Measurements from ENCODE around the gene SATB2. TPM values are rescaled to one million over a fixed set of nuclear protein-coding genes. Genes with fewer than 3 reads are reported as not detected.

Gene SATB2
- total RNA-seq, 1 experiment from 2014 or later: 7.8 TPM

GRCh38 chr2:199322151-199322550, 135.6 kb downstream of the SATB2 start:
- BruUV-seq (replicated peaks): no TSS peak
- Histone ChIP-seq H3K27ac (no peak overlapping the region), H3K9me3 (ENCODE audit: insufficient read depth, low read depth) (no peaks in the 10 kb centered on the region), H2AFZ (no peak overlapping the region), H3K4me3 (no peak overlapping the region), H3K27me3 (ENCODE audit: insufficient read depth, low read depth) (no peaks in the 10 kb centered on the region), H4K20me1 (ENCODE audit: insufficient read depth) (no peaks in the 10 kb centered on the region), H3K79me2 (ENCODE audit: low read depth) (no peaks in the 10 kb centered on the region), H3K4me1 (replicated peaks; ENCODE audit: insufficient read depth) (no peaks in the 10 kb centered on the region), H3K36me3 (ENCODE audit: low read depth) (no peaks in the 10 kb centered on the region), H3F3A (ENCODE audit: insufficient read depth, low read depth) (no peaks in the 10 kb centered on the region), H3K9me2 (ENCODE audit: insufficient read depth) (no peaks in the 10 kb centered on the region), H3K4me2 (no peak overlapping the region)
- no peak for DNase-seq
- POLR2A ChIA-PET (ENCODE audit: unreplicated experiment): no interaction called here
- no peak for TF ChIP-seq EZH2 (IDR thresholded peaks at IDR 0.05; ENCODE audit: low read depth)
- TF ChIP-seq, protein P1, sequence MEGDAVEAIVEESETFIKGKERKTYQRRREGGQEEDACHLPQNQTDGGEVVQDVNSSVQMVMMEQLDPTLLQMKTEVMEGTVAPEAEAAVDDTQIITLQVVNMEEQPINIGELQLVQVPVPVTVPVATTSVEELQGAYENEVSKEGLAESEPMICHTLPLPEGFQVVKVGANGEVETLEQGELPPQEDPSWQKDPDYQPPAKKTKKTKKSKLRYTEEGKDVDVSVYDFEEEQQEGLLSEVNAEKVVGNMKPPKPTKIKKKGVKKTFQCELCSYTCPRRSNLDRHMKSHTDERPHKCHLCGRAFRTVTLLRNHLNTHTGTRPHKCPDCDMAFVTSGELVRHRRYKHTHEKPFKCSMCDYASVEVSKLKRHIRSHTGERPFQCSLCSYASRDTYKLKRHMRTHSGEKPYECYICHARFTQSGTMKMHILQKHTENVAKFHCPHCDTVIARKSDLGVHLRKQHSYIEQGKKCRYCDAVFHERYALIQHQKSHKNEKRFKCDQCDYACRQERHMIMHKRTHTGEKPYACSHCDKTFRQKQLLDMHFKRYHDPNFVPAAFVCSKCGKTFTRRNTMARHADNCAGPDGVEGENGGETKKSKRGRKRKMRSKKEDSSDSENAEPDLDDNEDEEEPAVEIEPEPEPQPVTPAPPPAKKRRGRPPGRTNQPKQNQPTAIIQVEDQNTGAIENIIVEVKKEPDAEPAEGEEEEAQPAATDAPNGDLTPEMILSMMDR (conservative IDR thresholded peaks at IDR 0.05): no peak
- CTCF ChIA-PET: no interaction called here
- intact Hi-C loops (cut with micrococcal nuclease; ENCODE audit: unreplicated experiment): no loop called here

DNA sequence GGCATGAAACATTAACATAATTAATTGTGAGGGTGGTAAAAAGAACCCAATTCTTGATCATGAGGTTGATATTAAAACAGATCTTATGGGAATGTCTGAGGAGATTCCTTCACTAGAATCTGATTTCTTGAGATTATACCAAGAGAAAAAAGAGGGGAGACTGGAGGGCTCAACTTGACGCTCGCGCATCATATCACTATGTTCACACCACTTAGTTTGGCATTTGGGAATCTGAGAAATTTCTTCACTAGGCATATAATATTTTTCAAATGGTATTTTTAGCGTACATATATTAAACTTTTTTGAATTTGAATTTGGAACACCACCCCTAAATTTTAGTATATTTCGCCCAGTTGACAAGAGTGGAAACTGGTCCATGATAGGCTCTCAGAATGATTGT, 140.1 kb downstream of the SATB2 start:
- Histone ChIP-seq H3K4me2 (no peak overlapping the region), H3K36me3 (ENCODE audit: low read depth) (no peaks in the 10 kb centered on the region), H4K20me1 (ENCODE audit: insufficient read depth) (no peaks in the 10 kb centered on the region), H3K27me3 (ENCODE audit: insufficient read depth, low read depth) (no peaks in the 10 kb centered on the region), H2AFZ (no peak overlapping the region), H3K4me3 (no peak overlapping the region), H3K9me2 (ENCODE audit: insufficient read depth) (no peaks in the 10 kb centered on the region), H3K27ac (no peak overlapping the region), H3K4me1 (replicated peaks; ENCODE audit: insufficient read depth) (no peaks in the 10 kb centered on the region), H3K79me2 (ENCODE audit: low read depth) (no peaks in the 10 kb centered on the region), H3F3A (ENCODE audit: insufficient read depth, low read depth) (no peaks in the 10 kb centered on the region), H3K9me3 (ENCODE audit: insufficient read depth, low read depth) (no peaks in the 10 kb centered on the region)
- intact Hi-C loops (cut with micrococcal nuclease; ENCODE audit: unreplicated experiment): no loop called here
- CTCF ChIA-PET: no interaction called here
- BruUV-seq (replicated peaks): no TSS peak
- DNase-seq: no peak
- POLR2A ChIA-PET (ENCODE audit: unreplicated experiment): no interaction called here
- TF ChIP-seq EZH2 (IDR thresholded peaks at IDR 0.05; ENCODE audit: low read depth): no peak
- TF ChIP-seq, protein P1 (conservative IDR thresholded peaks at IDR 0.05): no peak

GRCh38 chr2:199316851-199317250, 140.9 kb downstream of the SATB2 start:
- Histone ChIP-seq H3F3A (ENCODE audit: insufficient read depth, low read depth) (no peaks in the 10 kb centered on the region), H3K79me2 (ENCODE audit: low read depth) (no peaks in the 10 kb centered on the region), H3K4me2 (no peak overlapping the region), H2AFZ (no peak overlapping the region), H3K4me1 (replicated peaks; ENCODE audit: insufficient read depth) (no peaks in the 10 kb centered on the region), H3K9me3 (ENCODE audit: insufficient read depth, low read depth) (no peaks in the 10 kb centered on the region), H3K9me2 (ENCODE audit: insufficient read depth) (no peaks in the 10 kb centered on the region), H4K20me1 (ENCODE audit: insufficient read depth) (no peaks in the 10 kb centered on the region), H3K27me3 (ENCODE audit: insufficient read depth, low read depth) (no peaks in the 10 kb centered on the region), H3K4me3 (no peak overlapping the region), H3K36me3 (ENCODE audit: low read depth) (no peaks in the 10 kb centered on the region), H3K27ac (no peak overlapping the region)
- DNase-seq: no peak
- intact Hi-C loops (cut with micrococcal nuclease; ENCODE audit: unreplicated experiment): no loop called here
- CTCF ChIA-PET: no interaction called here
- no peak for TF ChIP-seq EZH2 (IDR thresholded peaks at IDR 0.05; ENCODE audit: low read depth)
- TF ChIP-seq, protein P1 (conservative IDR thresholded peaks at IDR 0.05): no peak
- POLR2A ChIA-PET (ENCODE audit: unreplicated experiment): interaction anchor here (0.6 kb wide), 1 partner anchor 776 kb away, joined by 3 read pairs; no protein-coding TSS in a partner anchor
- no TSS peak for BruUV-seq (replicated peaks)
